Ishikawa (cell line): ENCODE data around the gene RIN3.

Source experiments
- CEBPB ChIP-seq: IDR thresholded peaks from 2 replicates; pipeline ENCODE4 v1.6.1; 2012
- CREB1 ChIP-seq: IDR thresholded peaks from 2 replicates; pipeline ENCODE4 v1.6.1; 2012; ENCODE audit warnings: low read depth
- EGR1 ChIP-seq: IDR thresholded peaks from 2 replicates; pipeline ENCODE4 v1.6.1; 2012
- EP300 ChIP-seq: IDR thresholded peaks from 2 replicates; pipeline ENCODE4 v1.6.1; 2012; ENCODE audit warnings: borderline replicate concordance
- FOXM1 ChIP-seq: IDR thresholded peaks from 2 replicates; pipeline ENCODE4 v1.6.1; 2012; ENCODE audit warnings: low read depth, borderline replicate concordance
- NFIC ChIP-seq: IDR thresholded peaks from 2 replicates; pipeline ENCODE4 v1.6.1; 2012
- RAD21 ChIP-seq: IDR thresholded peaks from 2 replicates; pipeline ENCODE4 v1.6.1; 2012; ENCODE audit warnings: low read depth
- TAF1 ChIP-seq: IDR thresholded peaks from 2 replicates; pipeline ENCODE4 v1.6.1; 2012; ENCODE audit warnings: low read depth, mild to moderate bottlenecking
- TCF12 ChIP-seq: IDR thresholded peaks from 2 replicates; pipeline ENCODE4 v1.6.1; 2012; ENCODE audit warnings: low read depth
- TEAD4 ChIP-seq: IDR thresholded peaks from 2 replicates; pipeline ENCODE4 v1.6.1; 2012
- YY1 ChIP-seq: IDR thresholded peaks from 2 replicates; pipeline ENCODE4 v1.6.1; 2012; ENCODE audit warnings: low read depth
- ZBTB7A ChIP-seq: IDR thresholded peaks from 2 replicates; pipeline ENCODE4 v1.6.1; 2012; ENCODE audit warnings: low read depth
- TF ChIP-seq, protein P1 (sequence below): IDR thresholded peaks from 2 replicates; pipeline ENCODE4 v1.6.1; 2012; ENCODE audit warnings: low read depth, mild to moderate bottlenecking
- TF ChIP-seq, protein P2 (sequence below): IDR thresholded peaks from 2 replicates; pipeline ENCODE4 v1.6.1; 2012
- TF ChIP-seq, protein P3 (sequence below): IDR thresholded peaks from 2 replicates; pipeline ENCODE4 v1.6.1; 2012

The RIN3 gene

DNA sequence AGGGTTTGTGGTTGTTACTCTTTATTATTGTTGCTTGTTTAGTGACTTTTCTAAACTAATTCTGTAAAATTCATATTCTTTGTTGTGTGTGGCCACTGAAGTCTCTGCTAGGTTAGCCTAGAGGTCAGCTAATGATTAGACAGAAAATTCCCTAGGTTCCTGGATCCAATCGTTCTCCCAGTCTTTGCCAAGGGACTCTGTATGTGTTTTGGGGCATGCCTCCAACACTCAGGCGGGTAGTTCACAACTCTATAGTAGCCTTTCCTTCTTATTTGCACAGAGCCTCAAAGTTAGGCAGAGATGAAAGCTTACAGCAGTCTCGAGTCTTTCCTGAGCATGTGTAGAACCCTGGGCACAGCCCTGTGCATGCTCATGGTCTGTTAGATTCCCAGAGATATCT, 32.7 kb upstream of the RIN3 start:
- TF ChIP-seq, protein P1, sequence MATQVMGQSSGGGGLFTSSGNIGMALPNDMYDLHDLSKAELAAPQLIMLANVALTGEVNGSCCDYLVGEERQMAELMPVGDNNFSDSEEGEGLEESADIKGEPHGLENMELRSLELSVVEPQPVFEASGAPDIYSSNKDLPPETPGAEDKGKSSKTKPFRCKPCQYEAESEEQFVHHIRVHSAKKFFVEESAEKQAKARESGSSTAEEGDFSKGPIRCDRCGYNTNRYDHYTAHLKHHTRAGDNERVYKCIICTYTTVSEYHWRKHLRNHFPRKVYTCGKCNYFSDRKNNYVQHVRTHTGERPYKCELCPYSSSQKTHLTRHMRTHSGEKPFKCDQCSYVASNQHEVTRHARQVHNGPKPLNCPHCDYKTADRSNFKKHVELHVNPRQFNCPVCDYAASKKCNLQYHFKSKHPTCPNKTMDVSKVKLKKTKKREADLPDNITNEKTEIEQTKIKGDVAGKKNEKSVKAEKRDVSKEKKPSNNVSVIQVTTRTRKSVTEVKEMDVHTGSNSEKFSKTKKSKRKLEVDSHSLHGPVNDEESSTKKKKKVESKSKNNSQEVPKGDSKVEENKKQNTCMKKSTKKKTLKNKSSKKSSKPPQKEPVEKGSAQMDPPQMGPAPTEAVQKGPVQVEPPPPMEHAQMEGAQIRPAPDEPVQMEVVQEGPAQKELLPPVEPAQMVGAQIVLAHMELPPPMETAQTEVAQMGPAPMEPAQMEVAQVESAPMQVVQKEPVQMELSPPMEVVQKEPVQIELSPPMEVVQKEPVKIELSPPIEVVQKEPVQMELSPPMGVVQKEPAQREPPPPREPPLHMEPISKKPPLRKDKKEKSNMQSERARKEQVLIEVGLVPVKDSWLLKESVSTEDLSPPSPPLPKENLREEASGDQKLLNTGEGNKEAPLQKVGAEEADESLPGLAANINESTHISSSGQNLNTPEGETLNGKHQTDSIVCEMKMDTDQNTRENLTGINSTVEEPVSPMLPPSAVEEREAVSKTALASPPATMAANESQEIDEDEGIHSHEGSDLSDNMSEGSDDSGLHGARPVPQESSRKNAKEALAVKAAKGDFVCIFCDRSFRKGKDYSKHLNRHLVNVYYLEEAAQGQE, result no peak
- no peak for TF ChIP-seq TCF12
- TF ChIP-seq FOXM1, result no peak
- TF ChIP-seq, protein P2, sequence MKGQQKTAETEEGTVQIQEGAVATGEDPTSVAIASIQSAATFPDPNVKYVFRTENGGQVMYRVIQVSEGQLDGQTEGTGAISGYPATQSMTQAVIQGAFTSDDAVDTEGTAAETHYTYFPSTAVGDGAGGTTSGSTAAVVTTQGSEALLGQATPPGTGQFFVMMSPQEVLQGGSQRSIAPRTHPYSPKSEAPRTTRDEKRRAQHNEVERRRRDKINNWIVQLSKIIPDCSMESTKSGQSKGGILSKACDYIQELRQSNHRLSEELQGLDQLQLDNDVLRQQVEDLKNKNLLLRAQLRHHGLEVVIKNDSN, result no peak
- no peak for TF ChIP-seq TEAD4

DNA sequence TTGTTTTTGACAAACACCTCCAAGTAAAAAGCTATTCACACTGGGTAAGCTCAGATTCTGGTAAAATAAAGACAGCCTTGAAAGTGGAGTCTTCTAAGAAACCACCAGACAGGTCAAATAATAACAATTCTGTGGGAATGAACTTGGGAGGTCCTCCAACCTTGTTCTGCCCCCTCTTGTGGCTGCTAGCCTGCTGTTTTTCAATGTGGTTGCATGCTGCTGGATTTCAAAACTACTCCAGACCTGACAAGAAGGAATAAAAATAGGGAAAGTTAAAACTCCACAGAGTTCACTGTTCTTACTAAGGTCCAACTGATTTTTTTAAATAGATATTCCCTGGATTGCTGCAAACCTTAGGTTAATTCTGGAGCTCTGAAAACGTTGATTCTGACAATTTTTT, 32.2 kb upstream of the RIN3 start:
- no peak for TF ChIP-seq CREB1

DNA sequence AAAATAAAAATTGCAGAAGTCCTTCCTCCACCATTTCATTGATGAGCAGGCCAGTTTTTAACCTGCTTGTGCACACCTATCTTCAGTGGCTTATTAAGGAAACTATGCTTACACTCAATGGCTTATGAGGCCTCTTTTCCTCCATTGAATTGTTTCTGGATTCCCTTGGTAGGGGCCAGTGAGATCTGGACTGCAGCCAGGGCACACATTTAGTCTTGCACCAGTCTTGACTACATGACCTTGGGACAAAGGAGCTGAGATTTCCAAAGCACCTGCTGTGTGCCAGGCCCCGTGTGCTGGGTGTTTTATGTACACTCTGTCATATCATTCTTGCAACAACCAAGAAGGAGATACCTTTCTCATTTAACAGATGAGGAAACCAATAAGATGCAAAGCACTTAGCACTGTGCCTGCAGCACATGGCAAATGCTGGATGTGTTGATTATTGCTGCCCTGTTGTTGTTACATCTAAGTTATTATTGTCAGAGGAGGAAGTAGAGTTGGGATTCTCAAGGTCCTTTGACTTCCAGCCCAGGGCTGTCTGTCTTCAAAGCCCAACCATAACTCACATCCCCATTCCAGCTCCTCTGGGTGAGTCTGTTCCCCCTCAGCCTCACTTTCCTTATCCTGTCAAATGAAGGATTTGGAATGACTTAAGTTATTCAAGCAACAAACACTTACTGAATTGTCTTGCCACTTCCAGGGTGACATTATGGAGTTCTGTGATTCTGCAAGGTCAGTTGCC, 31.6 kb upstream of the RIN3 start:
- TF ChIP-seq TEAD4 (no peak), RAD21 (no peak), YY1 (no peak), CEBPB (no peak), CREB1 (no peak)
- TF ChIP-seq, protein P3, sequence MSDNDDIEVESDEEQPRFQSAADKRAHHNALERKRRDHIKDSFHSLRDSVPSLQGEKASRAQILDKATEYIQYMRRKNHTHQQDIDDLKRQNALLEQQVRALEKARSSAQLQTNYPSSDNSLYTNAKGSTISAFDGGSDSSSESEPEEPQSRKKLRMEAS, result no peak
- TF ChIP-seq, protein P1, result no peak

DNA sequence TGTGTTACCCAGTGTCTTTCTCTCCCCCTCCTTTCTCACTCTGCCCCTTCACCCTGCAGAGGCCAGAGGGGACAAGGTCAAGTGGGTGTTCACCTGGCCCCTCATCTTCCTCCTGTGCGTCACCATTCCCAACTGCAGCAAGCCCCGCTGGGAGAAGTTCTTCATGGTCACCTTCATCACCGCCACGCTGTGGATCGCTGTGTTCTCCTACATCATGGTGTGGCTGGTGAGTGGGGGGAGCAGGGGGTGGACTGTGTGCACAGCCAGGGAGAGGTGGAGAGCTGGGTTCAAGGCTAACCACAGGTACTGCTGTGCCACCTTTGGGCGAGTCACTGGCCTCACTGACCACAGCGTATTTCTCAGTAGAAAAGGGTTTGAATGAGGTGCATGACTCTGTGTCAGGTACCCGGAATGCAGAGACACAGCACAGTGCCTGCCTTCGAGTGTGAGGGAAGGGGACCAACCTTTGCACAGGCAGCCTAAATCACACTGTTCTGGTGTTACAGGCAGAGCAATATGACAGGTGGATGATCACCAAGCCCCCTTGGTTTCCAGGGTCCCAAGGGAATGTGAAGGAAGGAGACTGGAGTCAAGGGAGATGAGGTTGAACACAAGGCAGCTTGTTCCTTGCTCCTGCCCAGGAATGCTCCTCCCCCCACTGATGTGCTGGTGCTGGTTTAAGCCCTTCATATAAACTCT, 30.8 kb upstream of the RIN3 start:
- no peak for TF ChIP-seq FOXM1
- no peak for TF ChIP-seq RAD21
- TF ChIP-seq TAF1, result no peak
- TF ChIP-seq YY1, result no peak

DNA sequence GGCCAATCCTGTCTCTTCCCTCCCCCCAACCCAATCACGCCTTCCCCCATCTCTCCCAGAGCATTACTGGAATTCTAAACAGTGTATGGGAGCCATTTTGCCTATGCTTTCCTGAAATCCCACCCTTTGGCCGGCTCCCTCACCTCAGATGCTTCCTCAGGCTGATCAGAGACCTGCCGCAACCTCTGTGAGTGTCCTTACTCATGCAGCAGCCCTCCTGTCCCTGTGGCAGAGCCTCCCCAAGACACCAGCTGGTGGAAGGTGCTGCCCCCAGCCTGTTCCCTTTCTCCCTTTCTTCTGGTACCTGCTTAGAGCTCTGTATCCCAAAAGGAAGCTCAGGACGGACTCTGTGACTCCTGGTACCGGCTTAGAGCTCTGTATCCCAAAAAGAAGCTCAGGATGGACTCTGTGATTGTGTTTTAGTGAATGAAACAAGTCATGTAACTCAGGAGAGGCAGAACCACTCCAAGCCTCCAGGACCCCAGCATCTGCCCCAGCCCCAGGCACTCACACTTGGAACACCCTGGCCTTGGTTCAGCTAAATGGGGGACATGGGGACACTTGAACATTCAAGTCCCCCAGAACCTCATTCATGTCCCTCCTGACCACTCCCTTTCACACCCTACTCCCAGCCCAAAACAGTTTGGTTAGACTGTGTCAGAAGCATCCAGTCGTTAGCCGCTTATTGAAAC, 29.3 kb upstream of the RIN3 start:
- no peak for TF ChIP-seq FOXM1
- no peak for TF ChIP-seq RAD21
- TF ChIP-seq, protein P2, result no peak
- TF ChIP-seq ZBTB7A, result no peak
- TF ChIP-seq YY1, result no peak
- no peak for TF ChIP-seq EP300
- TF ChIP-seq, protein P1, result no peak
- TF ChIP-seq EGR1, result no peak
- TF ChIP-seq TAF1, result no peak
- TF ChIP-seq, protein P3, result no peak
- no peak for TF ChIP-seq TCF12
- no peak for TF ChIP-seq NFIC
- TF ChIP-seq CEBPB, result no peak
- TF ChIP-seq TEAD4, result no peak
- no peak for TF ChIP-seq CREB1
